Osteoblast (primary cell): Measurements from ENCODE around the gene ARID3A. TPM values are rescaled to one million over a fixed set of nuclear protein-coding genes. Genes with fewer than 3 reads are reported as not detected.

Experiments used
- small RNA-seq: library from RNA; depleted of rRNA; stranded (forward); fragments of <200 nt; gene quantifications from one replicate; pipeline ENCODE3, GENCODE V24; 2012
- total RNA-seq: library from RNA; depleted of rRNA; stranded (reverse); fragments of >200 nt; gene quantifications from 2 replicates; pipeline ENCODE4 v1.2.3, GENCODE V29; 2012

ARID3A gene
- total RNA-seq, 1 donor: 21.7 TPM

Small RNA genes within 50 kb of the gene (small RNA-seq; reads per million reads assigned to genes)
- gene RNU6-2 (1.9 reads per million, percentile 62 among the genes with 10 or more reads in this experiment), gene RNU6-9 (1.1 reads per million, percentile 35 among the genes with 10 or more reads in this experiment)

Other genes with a start within 250 kb of the ARID3A start
- 32.7 and 52.1 TPM in 2 replicates for gene FSTL3, start 249.6 kb upstream of the ARID3A start, total RNA-seq
- not detected in 2 replicates for gene PRSS57, start 230.6 kb upstream of the ARID3A start, total RNA-seq
- 9.7 and 10.5 TPM in 2 replicates for gene PALM, start 217.1 kb upstream of the ARID3A start, total RNA-seq
- gene MISP, start 174.9 kb upstream of the ARID3A start, total RNA-seq: 0.36 and 0.59 TPM in 2 replicates
- gene PTBP1, start 128.6 kb upstream of the ARID3A start, total RNA-seq: 106 and 124 TPM in 2 replicates
- 0.36 TPM in 1 of 2 replicates, not detected in the other for gene PLPPR3, start 104.1 kb upstream of the ARID3A start, total RNA-seq
- gene AZU1, start 98.2 kb upstream of the ARID3A start, total RNA-seq: not detected in 2 replicates
- gene PRTN3, start 85.0 kb upstream of the ARID3A start, total RNA-seq: not detected in 2 replicates
- gene ELANE, start 73.7 kb upstream of the ARID3A start, total RNA-seq: 0.36 and 0.59 TPM in 2 replicates
- gene CFD, start 66.4 kb upstream of the ARID3A start, total RNA-seq: 8.3 and 19.9 TPM in 2 replicates
- 20.6 and 25.0 TPM in 2 replicates for gene MED16, start 32.8 kb upstream of the ARID3A start, total RNA-seq
- gene RNU6-9, start 32.6 kb upstream of the ARID3A start, total RNA-seq: not detected in 2 replicates
- gene R3HDM4, start 12.8 kb upstream of the ARID3A start, total RNA-seq: 31.1 and 32.7 TPM in 2 replicates
- not detected in 2 replicates for gene KISS1R, start 8.7 kb upstream of the ARID3A start, total RNA-seq
- gene WDR18, start 58.3 kb downstream of the ARID3A start, total RNA-seq: 45.6 and 46.6 TPM in 2 replicates
- gene GRIN3B, start 74.4 kb downstream of the ARID3A start, total RNA-seq: not detected in 2 replicates
- 74.0 and 84.0 TPM in 2 replicates for gene TMEM259, start 95.1 kb downstream of the ARID3A start, total RNA-seq
- not detected in 2 replicates for gene RNU6-2, start 95.5 kb downstream of the ARID3A start, total RNA-seq
- gene CNN2, start 100.6 kb downstream of the ARID3A start, total RNA-seq: 537 and 594 TPM in 2 replicates
- 33.3 and 43.0 TPM in 2 replicates for gene ABCA7, start 114.1 kb downstream of the ARID3A start, total RNA-seq
- 0.59 and 0.72 TPM in 2 replicates for gene ARHGAP45, start 141.1 kb downstream of the ARID3A start, total RNA-seq
- gene POLR2E, start 169.3 kb downstream of the ARID3A start, total RNA-seq: 70.2 and 74.0 TPM in 2 replicates
- 515 TPM in 2 replicates for gene GPX4, start 178.0 kb downstream of the ARID3A start, total RNA-seq
- 58.0 and 69.1 TPM in 2 replicates for gene SBNO2, start 248.2 kb downstream of the ARID3A start, total RNA-seq